Measurements from ENCODE around the gene LEMD2.

DNA sequence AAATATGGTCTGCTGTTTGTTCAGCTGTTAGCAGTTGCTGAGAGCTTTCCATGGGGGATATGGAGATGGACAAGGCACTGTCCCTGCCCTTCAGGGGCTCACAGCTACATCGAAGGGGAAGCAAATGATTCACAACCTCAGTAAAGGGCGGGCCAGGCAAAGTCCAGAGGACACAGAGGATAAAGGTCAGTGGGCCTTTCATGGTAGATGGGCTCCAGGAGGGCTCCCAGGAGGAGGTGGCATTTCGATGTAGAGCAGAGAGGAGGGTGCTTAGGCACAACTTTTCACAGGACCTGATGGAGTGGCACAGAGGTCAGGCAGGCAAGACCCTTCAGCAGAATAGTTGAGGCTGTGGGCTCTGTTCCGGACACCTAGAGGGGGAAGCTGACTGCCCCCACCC is 30.1 kb upstream of the LEMD2 start:
- TF ChIP-seq, protein P1, sequence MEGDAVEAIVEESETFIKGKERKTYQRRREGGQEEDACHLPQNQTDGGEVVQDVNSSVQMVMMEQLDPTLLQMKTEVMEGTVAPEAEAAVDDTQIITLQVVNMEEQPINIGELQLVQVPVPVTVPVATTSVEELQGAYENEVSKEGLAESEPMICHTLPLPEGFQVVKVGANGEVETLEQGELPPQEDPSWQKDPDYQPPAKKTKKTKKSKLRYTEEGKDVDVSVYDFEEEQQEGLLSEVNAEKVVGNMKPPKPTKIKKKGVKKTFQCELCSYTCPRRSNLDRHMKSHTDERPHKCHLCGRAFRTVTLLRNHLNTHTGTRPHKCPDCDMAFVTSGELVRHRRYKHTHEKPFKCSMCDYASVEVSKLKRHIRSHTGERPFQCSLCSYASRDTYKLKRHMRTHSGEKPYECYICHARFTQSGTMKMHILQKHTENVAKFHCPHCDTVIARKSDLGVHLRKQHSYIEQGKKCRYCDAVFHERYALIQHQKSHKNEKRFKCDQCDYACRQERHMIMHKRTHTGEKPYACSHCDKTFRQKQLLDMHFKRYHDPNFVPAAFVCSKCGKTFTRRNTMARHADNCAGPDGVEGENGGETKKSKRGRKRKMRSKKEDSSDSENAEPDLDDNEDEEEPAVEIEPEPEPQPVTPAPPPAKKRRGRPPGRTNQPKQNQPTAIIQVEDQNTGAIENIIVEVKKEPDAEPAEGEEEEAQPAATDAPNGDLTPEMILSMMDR (IDR thresholded peaks at IDR 0.05), result no peak
- TF ChIP-seq POLR2A (IDR thresholded peaks at IDR 0.05), result no peak

Measured in thyroid gland (tissue), 4 donors.